Endothelial cell (in vitro differentiated cells): ENCODE data around the gene EIF2S2. TPM values are rescaled to one million over a fixed set of nuclear protein-coding genes. Genes with fewer than 3 reads are reported as not detected.

Experiments used
- DNase-seq: peaks from one replicate; pipeline ENCODE4 v3.0.0; 2021; ENCODE audit warnings: low spot score
- H3K27ac Mint-ChIP-seq: one replicate; pipeline ENCODE4 v1.8.0; 2021; ENCODE audit warnings: mixed read lengths, inconsistent platforms; ENCODE audit not compliant: unreplicated experiment
- H3K27me3 Mint-ChIP-seq: one replicate; pipeline ENCODE4 v1.8.0; 2021; ENCODE audit warnings: mild to moderate bottlenecking, moderate library complexity, mixed read lengths, inconsistent platforms; ENCODE audit not compliant: unreplicated experiment
- H3K36me3 Mint-ChIP-seq: one replicate; pipeline ENCODE4 v1.8.0; 2021; ENCODE audit warnings: mild to moderate bottlenecking, low read depth, mixed read lengths, inconsistent platforms; ENCODE audit not compliant: unreplicated experiment
- H3K4me1 Mint-ChIP-seq: one replicate; pipeline ENCODE4 v1.8.0; 2021; ENCODE audit warnings: mild to moderate bottlenecking, mixed read lengths, inconsistent platforms; ENCODE audit not compliant: unreplicated experiment
- H3K4me3 Mint-ChIP-seq: one replicate; pipeline ENCODE4 v1.8.0; 2021; ENCODE audit warnings: mild to moderate bottlenecking, mixed read lengths, inconsistent platforms; ENCODE audit not compliant: unreplicated experiment
- H3K9me3 Mint-ChIP-seq: one replicate; pipeline ENCODE4 v1.8.0; 2021; ENCODE audit warnings: mixed read lengths, inconsistent platforms; ENCODE audit not compliant: unreplicated experiment
- CTCF ChIP-seq: fragments of 200-600 bp; sonication (generic); IDR thresholded peaks from one replicate; pipeline ENCODE4 v1.5.0; 2021; ENCODE audit warnings: antibody characterized with exemption; ENCODE audit not compliant: unreplicated experiment
- total RNA-seq: library from RNA; stranded (reverse); fragmentation: NEBNext Ultra II Directional; extraction: Animal tissue kit (Norgen Biotek cat#: 25700); gene quantifications from one replicate; pipeline ENCODE4 v1.2.1, GENCODE V29; 2021; ENCODE audit not compliant: unreplicated experiment

The EIF2S2 gene
- total RNA-seq, 1 donor from 2014 or later: 107 TPM

DNA sequence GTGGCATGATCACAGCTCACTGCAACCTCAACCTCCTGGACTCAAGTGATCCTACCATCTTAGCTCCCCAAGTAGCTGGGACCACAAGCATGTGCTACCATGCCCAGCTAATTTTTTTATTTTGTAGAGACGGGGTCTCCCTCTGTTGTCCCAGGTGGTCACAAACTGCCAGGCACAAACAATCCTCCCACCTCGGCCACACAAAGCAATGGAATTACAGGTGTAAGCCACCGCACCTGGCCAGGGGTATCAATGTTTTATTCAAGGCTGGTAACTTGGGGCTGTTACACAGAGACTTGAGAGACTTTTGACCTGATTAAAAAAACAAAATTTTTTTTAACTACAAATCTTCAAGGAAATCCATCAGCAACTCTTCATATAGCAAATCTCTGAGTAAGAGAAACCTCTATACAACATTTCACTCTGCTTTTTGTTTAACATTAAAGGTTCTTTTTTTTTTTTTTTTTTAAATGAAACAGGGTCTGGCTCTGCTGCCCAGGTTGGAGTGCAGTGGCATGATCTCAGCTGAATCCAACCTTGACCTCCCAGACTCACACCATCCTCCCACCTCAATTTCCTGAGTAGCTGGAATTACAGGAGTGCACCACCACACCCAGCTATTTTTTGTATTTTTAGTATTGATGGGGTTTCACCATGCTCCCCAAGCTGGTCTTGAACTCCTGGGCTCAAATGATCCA lies 5.9 kb downstream of the EIF2S2 start:
- Mint-ChIP-seq H3K9me3 (no peaks in the 10 kb centered on the region), H3K4me1 (peaks cover 48% of the 10 kb centered on the region), H3K4me3 (no peak overlapping the region), H3K27me3 (peaks cover 6% of the 10 kb centered on the region), H3K36me3 (peaks cover 43% of the 10 kb centered on the region), H3K27ac (no peak overlapping the region)
- no peak for TF ChIP-seq CTCF
- no peak for DNase-seq

DNA sequence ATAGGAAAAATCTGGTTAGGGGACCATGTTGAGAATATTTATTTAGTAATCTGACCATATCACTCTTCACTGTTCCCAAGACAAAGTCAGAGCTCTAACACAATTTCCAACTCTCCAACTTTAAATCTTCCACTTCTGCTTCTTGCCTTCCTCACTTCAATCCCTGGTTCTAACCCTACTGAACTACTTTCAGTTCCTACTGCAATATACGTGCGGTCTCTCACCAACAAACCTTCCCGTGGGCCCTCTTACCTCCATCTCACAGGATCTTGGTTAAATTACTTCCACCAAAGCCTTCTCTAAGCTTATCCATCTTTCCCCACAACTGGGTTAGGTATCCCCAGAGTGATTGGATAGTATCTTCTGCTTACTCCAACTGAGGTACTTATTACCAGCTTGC lies 8.0 kb downstream of the EIF2S2 start:
- Mint-ChIP-seq H3K27ac (peak overlapping the region; percentile 44), H3K9me3 (no peaks in the 10 kb centered on the region), H3K27me3 (peaks cover 2% of the 10 kb centered on the region), H3K4me1 (peaks cover 32% of the 10 kb centered on the region), H3K4me3 (peak overlapping the region; percentile 44), H3K36me3 (peaks cover 45% of the 10 kb centered on the region)
- TF ChIP-seq CTCF: no peak
- no peak for DNase-seq

- no peak for DNase-seq
- peak overlapping the region; percentile 8 for H3K27ac Mint-ChIP-seq
- peaks cover 46% of the 10 kb centered on the region for H3K36me3 Mint-ChIP-seq
- H3K4me1 Mint-ChIP-seq: peaks cover 16% of the 10 kb centered on the region
- TF ChIP-seq CTCF: no peak
- no peak overlapping the region for H3K4me3 Mint-ChIP-seq
- H3K27me3 Mint-ChIP-seq: peaks cover 1% of the 10 kb centered on the region
- no peaks in the 10 kb centered on the region for H3K9me3 Mint-ChIP-seq
These were observed 9.7 kb downstream of the EIF2S2 start for GRCh38 chr20:34102342-34102741.

DNA sequence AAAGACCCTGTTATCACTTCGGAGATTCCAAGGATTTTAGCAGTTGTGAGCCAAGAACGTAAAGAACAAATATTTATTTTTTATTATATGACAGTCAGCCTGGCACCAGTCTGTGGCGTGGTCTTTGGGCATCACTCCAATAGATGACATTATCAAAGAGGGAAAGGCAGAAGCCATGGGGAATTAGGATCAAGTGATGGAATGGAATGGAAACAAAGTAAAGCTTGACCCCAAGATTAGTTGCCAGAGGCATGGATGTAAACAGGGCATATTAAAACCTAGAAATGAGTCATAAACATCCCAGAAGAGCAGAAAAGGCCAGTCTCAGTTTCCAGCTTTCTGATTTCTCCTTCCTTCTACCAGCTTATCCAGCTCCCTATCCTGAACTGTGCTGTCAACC lies 11.5 kb downstream of the EIF2S2 start:
- TF ChIP-seq CTCF: no peak
- H3K9me3 Mint-ChIP-seq: no peaks in the 10 kb centered on the region
- peaks cover 1% of the 10 kb centered on the region for H3K27me3 Mint-ChIP-seq
- H3K27ac Mint-ChIP-seq: no peak overlapping the region
- no peak overlapping the region for H3K4me3 Mint-ChIP-seq
- no peak for DNase-seq
- H3K4me1 Mint-ChIP-seq: peaks cover 7% of the 10 kb centered on the region
- peaks cover 53% of the 10 kb centered on the region for H3K36me3 Mint-ChIP-seq

DNA sequence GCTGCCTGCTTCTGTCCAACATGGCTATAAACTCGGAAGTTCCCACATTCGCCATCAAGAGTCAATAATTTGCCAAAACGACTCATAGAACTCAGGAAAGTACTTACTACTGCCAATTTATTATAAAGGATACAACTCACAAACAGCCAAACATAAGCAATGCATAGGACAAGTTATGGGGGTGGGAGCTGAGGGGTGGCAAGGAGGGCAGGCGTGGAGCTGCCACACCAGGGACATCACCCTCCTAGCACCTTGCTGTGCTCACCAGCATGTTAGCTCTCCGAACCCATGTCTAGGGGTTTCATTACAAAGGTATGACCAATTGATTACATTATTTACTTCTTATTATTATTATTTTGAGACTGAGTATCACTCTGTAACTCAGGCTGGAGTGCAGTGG lies 12.4 kb downstream of the EIF2S2 start:
- H3K4me1 Mint-ChIP-seq: no peaks in the 10 kb centered on the region
- peaks cover 1% of the 10 kb centered on the region for H3K27me3 Mint-ChIP-seq
- no peak for TF ChIP-seq CTCF
- peaks cover 45% of the 10 kb centered on the region for H3K36me3 Mint-ChIP-seq
- peak overlapping the region; percentile 3 for H3K27ac Mint-ChIP-seq
- no peak overlapping the region for H3K4me3 Mint-ChIP-seq
- no peaks in the 10 kb centered on the region for H3K9me3 Mint-ChIP-seq
- no peak for DNase-seq
